Activated CD4-positive, alpha-beta T cell treated with anti-CD3 and anti-CD28 coated beads for 24 hours (primary cell): Measurements from ENCODE around the gene HOXA4.

ENCODE experiments used
- DNase-seq, 2 donors: peaks; one replicate each; pipeline ENCODE4 v3.0.0-alpha.2; 2020; ENCODE audit warnings: low read depth in 2 of 2

Gene HOXA4

GRCh38 chr7:27094304-27095049, 36.1 kb downstream of the HOXA4 start:
- DNase-seq: no peak

GRCh38 chr7:27093184-27093895, 37.2 kb downstream of the HOXA4 start:
- DNase-seq: no peak

- DNase-seq: no peak
Observed at GRCh38 chr7:27092819-27093110, 37.8 kb downstream of the HOXA4 start.

GRCh38 chr7:27091941-27092818, 38.4 kb downstream of the HOXA4 start:
- DNase-seq: no peak

- no peak for DNase-seq
Observed at GRCh38 chr7:27091105-27091504, 39.5 kb downstream of the HOXA4 start.

GRCh38 chr7:27088002-27088922, 42.3 kb downstream of the HOXA4 start:
- DNase-seq: no peak

- DNase-seq: no peak
Observed at GRCh38 chr7:27083646-27084045, 46.9 kb downstream of the HOXA4 start.

- DNase-seq: no peak
Observed at GRCh38 chr7:27082171-27082570, 48.4 kb downstream of the HOXA4 start.

GRCh38 chr7:27080844-27081436, 49.6 kb downstream of the HOXA4 start:
- no peak for DNase-seq

GRCh38 chr7:27079234-27079975, 51.2 kb downstream of the HOXA4 start:
- no peak for DNase-seq

- no peak for DNase-seq
Observed at GRCh38 chr7:27078616-27079233, 51.8 kb downstream of the HOXA4 start.
